Thoracic aorta (tissue), 2 donors: ENCODE results near the gene LYST. TPM values are rescaled to one million over a fixed set of nuclear protein-coding genes. Genes with fewer than 3 reads are reported as not detected.

ENCODE experiments used
- ATAC-seq: fragments of 150-250 bp; one replicate; pipeline ENCODE4 v1.8.0; 2017; ENCODE audit warnings: low read depth; ENCODE audit not compliant: insufficient number of reproducible peaks, low FRiP score
- DNase-seq: peaks from one replicate; pipeline ENCODE4 v3.0.0-alpha.2; 2020; ENCODE audit warnings: low spot score
- H3K27ac ChIP-seq, 2 donors: fragments of 200-600 bp; sonication (generic); 1 replicate in 1 of 2; 2 replicates in 1 of 2; pipeline ENCODE4 v1.5.1; 2016; ENCODE audit warnings: mild to moderate bottlenecking in 2 of 2, moderate library complexity in 2 of 2
- H3K27me3 ChIP-seq: fragments of 200-600 bp; sonication (generic); replicated peaks from 2 replicates; pipeline ENCODE4 v1.6.0; 2016; ENCODE audit warnings: mild to moderate bottlenecking; ENCODE audit not compliant: insufficient read depth
- H3K36me3 ChIP-seq: fragments of 200-600 bp; sonication (generic); one replicate; pipeline ENCODE4 v1.5.1; 2016
- H3K4me1 ChIP-seq, 2 donors: fragments of 200-600 bp; sonication (generic); 1 replicate in 1 of 2; 2 replicates in 1 of 2; pipeline versions ENCODE4 v1.5.1 to v1.6.0; 2016; ENCODE audit warnings: low read depth in 2 of 2, mild to moderate bottlenecking in 1 of 2; ENCODE audit not compliant: control insufficient read depth in 1 of 2
- H3K4me3 ChIP-seq: fragments of 200-600 bp; sonication (generic); 2 replicates; pipeline ENCODE4 v1.5.1; 2016; ENCODE audit warnings: mild to moderate bottlenecking
- H3K9me3 ChIP-seq: fragments of 200-600 bp; sonication (generic); 2 replicates; pipeline ENCODE4 v1.5.1; 2016
- total RNA-seq, 2 donors: library from RNA; depleted of rRNA; stranded (reverse); fragments of >200 nt; gene quantifications; one replicate each; pipeline versions ENCODE4 v1.1.0 to v1.2.3, GENCODE V29; 2016
- TF ChIP-seq, protein P1 (sequence below): fragments of 200-600 bp; sonication (generic); IDR thresholded peaks from one replicate; pipeline ENCODE4 v1.5.1; 2019; ENCODE audit warnings: antibody characterized with exemption

The LYST gene
- total RNA-seq, 2 donors from 2014 or later, result 32.5 to 32.8 TPM

DNA sequence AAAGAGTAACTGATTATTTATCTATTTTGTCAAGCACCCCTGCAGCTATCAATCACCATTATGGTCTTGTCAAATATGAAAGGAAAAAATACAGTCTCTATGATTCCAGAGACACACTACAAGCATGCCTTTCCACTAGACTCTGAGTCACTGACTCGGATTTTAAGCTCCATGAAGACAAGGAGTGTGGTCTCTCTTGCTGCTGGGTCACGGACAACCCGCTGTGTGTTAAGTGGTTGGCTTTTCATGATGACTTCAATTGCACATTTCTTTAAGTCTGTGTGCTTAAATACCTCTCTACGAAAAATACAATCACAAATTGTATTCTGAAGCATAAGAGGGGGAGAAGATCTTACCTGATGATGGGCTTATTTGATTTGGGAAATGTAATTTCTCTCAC, 203.1 kb downstream of the LYST start:
- Histone ChIP-seq H3K4me1 (no peaks in the 10 kb centered on the region), H3K36me3 (peaks cover 14% of the 10 kb centered on the region), H3K27me3 (no peaks in the 10 kb centered on the region), H3K4me3 (no peak overlapping the region), H3K27ac (no peak overlapping the region), H3K9me3 (no peaks in the 10 kb centered on the region)
- TF ChIP-seq, protein P1, sequence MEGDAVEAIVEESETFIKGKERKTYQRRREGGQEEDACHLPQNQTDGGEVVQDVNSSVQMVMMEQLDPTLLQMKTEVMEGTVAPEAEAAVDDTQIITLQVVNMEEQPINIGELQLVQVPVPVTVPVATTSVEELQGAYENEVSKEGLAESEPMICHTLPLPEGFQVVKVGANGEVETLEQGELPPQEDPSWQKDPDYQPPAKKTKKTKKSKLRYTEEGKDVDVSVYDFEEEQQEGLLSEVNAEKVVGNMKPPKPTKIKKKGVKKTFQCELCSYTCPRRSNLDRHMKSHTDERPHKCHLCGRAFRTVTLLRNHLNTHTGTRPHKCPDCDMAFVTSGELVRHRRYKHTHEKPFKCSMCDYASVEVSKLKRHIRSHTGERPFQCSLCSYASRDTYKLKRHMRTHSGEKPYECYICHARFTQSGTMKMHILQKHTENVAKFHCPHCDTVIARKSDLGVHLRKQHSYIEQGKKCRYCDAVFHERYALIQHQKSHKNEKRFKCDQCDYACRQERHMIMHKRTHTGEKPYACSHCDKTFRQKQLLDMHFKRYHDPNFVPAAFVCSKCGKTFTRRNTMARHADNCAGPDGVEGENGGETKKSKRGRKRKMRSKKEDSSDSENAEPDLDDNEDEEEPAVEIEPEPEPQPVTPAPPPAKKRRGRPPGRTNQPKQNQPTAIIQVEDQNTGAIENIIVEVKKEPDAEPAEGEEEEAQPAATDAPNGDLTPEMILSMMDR, result no peak
- DNase-seq (no peak), ATAC-seq (no peak)

GRCh38 chr1:235661568-235661967, 205.1 kb downstream of the LYST start:
- Histone ChIP-seq H3K27ac (no peak overlapping the region), H3K4me3 (no peak overlapping the region), H3K27me3 (no peaks in the 10 kb centered on the region), H3K36me3 (peaks cover 14% of the 10 kb centered on the region), H3K4me1 (no peaks in the 10 kb centered on the region), H3K9me3 (no peaks in the 10 kb centered on the region)
- TF ChIP-seq, protein P1, result no peak
- ATAC-seq, result no peak
- DNase-seq, result no peak

GRCh38 chr1:235659186-235659771, 207.4 kb downstream of the LYST start:
- Histone ChIP-seq H3K27ac (no peak overlapping the region), H3K9me3 (no peaks in the 10 kb centered on the region), H3K36me3 (peaks cover 5% of the 10 kb centered on the region), H3K27me3 (no peaks in the 10 kb centered on the region), H3K4me1 (no peaks in the 10 kb centered on the region), H3K4me3 (no peak overlapping the region)
- DNase-seq (no peak), ATAC-seq (no peak)
- TF ChIP-seq, protein P1, result no peak

DNA sequence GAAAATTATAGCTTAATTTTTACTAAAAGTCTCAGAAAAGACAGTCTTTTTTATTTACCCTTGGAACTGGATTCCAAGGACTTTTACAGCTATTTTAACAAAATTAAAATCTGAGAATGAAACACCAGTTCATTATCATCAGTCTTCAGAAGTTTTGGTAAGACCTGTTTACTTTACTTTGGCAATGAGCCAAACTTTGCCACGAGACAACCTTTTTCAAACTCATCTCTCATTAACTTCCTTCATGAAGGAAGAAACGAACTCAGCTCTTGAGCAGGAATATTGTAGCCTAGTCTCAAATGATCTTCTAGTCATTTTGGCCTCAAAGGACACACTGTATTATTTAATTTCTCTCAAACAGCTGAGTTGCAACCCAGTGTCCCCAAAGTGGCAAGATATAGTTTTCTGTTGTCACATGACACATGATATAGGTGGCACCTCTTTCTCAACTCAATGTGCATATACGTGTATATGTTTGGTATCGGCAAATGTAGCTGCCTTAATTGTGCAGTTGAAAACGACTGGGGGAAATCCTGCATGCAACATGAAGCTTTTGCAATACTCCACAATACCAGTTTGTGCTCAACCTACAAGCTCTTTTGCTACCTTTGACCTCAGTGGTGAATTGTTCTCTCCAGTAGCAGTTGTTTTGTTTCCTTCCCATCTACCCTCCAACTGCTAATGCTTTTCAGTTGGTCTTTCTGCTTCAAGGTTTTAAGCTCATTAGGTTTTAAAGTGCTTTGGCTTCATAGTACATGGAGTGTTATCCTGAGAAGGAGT, 208.8 kb downstream of the LYST start:
- no peaks in the 10 kb centered on the region for H3K4me1 ChIP-seq
- ATAC-seq, result no peak
- H3K4me3 ChIP-seq, result no peak overlapping the region
- no peak for DNase-seq
- TF ChIP-seq, protein P1, result no peak
- no peaks in the 10 kb centered on the region for H3K27me3 ChIP-seq
- no peaks in the 10 kb centered on the region for H3K36me3 ChIP-seq
- H3K9me3 ChIP-seq, result no peaks in the 10 kb centered on the region
- H3K27ac ChIP-seq, result no peak overlapping the region

- no peak overlapping the region for H3K4me3 ChIP-seq
- TF ChIP-seq, protein P1, result no peak
- no peaks in the 10 kb centered on the region for H3K27me3 ChIP-seq
- DNase-seq (no peak), ATAC-seq (no peak)
- no peaks in the 10 kb centered on the region for H3K4me1 ChIP-seq
- H3K9me3 ChIP-seq, result no peaks in the 10 kb centered on the region
- H3K27ac ChIP-seq, result no peak overlapping the region
- H3K36me3 ChIP-seq, result no peaks in the 10 kb centered on the region
Observed at GRCh38 chr1:235657269-235657668, 209.4 kb downstream of the LYST start.
